Lower leg skin (tissue), 4 donors: ENCODE measurements around the gene KIF20A. TPM values are rescaled to one million over a fixed set of nuclear protein-coding genes. Genes with fewer than 3 reads are reported as not detected.

Source experiments
- DNase-seq, 2 donors: peaks; one replicate each; pipeline ENCODE4 v3.0.0-alpha.2; 2019; ENCODE audit warnings: low spot score in 2 of 2
- H3K4me3 ChIP-seq: fragments of 200-600 bp; sonication (generic); 2 replicates; pipeline ENCODE4 v1.5.1; 2017; ENCODE audit warnings: mild to moderate bottlenecking, low read depth; ENCODE audit not compliant: poor library complexity, severe bottlenecking
- CTCF ChIP-seq, 3 donors: fragments of 450-650 bp; IDR thresholded peaks; one replicate each; pipeline ENCODE4 v1.5.1; 2016; ENCODE audit warnings: antibody characterized with exemption in 3 of 3, mild to moderate bottlenecking in 3 of 3, moderate library complexity in 2 of 3
- POLR2A ChIP-seq, 2 donors: fragments of 450-650 bp; IDR thresholded peaks; one replicate each; pipeline ENCODE4 v1.6.1; 2016 to 2017; ENCODE audit warnings: antibody characterized with exemption in 2 of 2, mild to moderate bottlenecking in 1 of 2, moderate library complexity in 1 of 2
- WGBS, 2 donors: methylation state at CpG; one replicate each; pipeline ENCODE4 v1.1.5; 2018; 5-methylcytosine and 5-hydroxymethylcytosine counted together
- intact Hi-C: fragments of 100-400 bp; cut with DNase I; formaldehyde crosslinking; loops from one replicate; pipeline ENCODE4 v1.15.0; 2023; ENCODE audit warnings: low total_unique reads
- total RNA-seq, 4 donors: library from RNA; depleted of rRNA; stranded (reverse); fragments of >200 nt; gene quantifications; one replicate each; pipeline ENCODE4 v1.1.0, GENCODE V29; 2016

KIF20A gene
- total RNA-seq, 4 donors from 2014 or later, result 1.3 to 3.2 (median 2.3) TPM

DNA sequence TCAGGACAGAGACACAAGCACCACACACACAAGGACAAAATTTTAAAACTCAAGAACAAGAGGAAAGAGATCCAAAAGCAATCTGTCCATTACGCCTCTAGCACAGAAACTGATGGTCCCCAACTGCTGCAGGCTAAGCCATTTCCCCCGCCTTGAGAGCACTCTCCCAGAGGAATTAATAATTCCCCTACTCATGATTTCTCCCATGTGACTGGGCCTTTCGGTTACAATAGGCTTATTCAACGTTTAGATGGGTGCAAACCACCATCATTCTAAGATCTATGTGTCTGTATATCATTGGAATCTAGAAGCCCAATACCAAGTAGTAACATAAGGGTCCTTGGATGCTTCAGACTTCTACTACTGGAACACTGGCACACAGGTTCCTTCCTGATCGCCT, 19.2 kb upstream of the KIF20A start:
- H3K4me3 ChIP-seq, result no peak overlapping the region
- WGBS, 2 donors, result 89 to 91% methylated on average over 5 of the region's 5 CpGs
- intact Hi-C loops, result no loop called here
- TF ChIP-seq CTCF (IDR thresholded peaks at IDR 0.05), result no peak
- no peak for TF ChIP-seq POLR2A (IDR thresholded peaks at IDR 0.05)
- DNase-seq, result no peak

DNA sequence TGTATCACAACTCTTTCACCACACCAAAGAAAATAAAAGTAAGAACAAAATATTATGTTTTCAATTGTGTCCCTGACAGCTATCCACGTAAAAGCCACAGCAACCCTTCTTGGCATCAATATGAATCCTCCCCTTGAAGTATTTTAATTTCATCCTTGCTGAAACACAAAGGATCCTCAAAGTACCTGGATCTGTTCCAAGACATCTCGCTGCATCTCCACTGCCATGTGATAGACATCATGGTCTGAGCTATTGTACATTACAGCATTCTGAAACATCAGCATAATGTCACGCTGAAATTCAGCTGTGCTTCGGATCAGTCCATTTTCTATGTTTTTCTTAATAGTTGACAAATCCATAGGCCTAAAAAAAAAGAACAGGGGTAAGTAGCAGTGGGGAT, 18.2 kb upstream of the KIF20A start:
- no peak for DNase-seq
- intact Hi-C loops, result no loop called here

DNA sequence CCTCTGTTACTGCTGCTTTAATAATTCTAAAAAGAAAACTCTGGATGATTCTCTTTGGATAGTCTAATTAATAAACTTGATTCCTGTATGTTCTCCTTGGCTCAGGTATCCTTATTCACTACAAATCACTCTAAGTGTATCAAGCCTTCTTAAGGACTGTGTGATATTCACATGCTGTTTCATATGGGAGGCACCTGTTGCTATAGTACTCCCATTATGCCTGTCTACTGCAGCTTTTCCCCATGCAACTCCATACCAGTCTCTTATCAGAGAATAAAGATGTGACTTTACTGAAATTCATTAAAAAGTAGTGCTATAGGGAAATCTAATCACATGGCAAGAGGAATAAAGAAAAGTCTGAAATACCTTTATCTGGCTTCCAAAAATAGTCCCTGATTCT, 15.2 kb upstream of the KIF20A start:
- H3K4me3 ChIP-seq, result no peak overlapping the region
- intact Hi-C loops, result no loop called here
- no peak for TF ChIP-seq CTCF (IDR thresholded peaks at IDR 0.05)
- TF ChIP-seq POLR2A (IDR thresholded peaks at IDR 0.05), result no peak
- no peak for DNase-seq

More for the DNA sequence above, 18.2 kb upstream of the KIF20A start:
- TF ChIP-seq CTCF (IDR thresholded peaks at IDR 0.05), result no peak
- TF ChIP-seq POLR2A (IDR thresholded peaks at IDR 0.05), result no peak
- 84 to 90% methylated on average over 4 of the region's 4 CpGs for WGBS, 2 donors
- H3K4me3 ChIP-seq, result no peak overlapping the region

GRCh38 chr5:138169124-138169523, 9.8 kb upstream of the KIF20A start:
- DNase-seq, result no peak
- WGBS, 2 donors, result 88 to 94% methylated on average over 5 of the region's 5 CpGs
- intact Hi-C loops, result no loop called here
- TF ChIP-seq CTCF (IDR thresholded peaks at IDR 0.05) (no peak), POLR2A (IDR thresholded peaks at IDR 0.05) (no peak)
- no peak overlapping the region for H3K4me3 ChIP-seq

- H3K4me3 ChIP-seq, result no peak overlapping the region
- no peak for DNase-seq
- intact Hi-C loops, result no loop called here
- TF ChIP-seq CTCF (IDR thresholded peaks at IDR 0.05), result no peak
- no peak for TF ChIP-seq POLR2A (IDR thresholded peaks at IDR 0.05)
Observed at GRCh38 chr5:138170299-138170698, 8.6 kb upstream of the KIF20A start.

DNA sequence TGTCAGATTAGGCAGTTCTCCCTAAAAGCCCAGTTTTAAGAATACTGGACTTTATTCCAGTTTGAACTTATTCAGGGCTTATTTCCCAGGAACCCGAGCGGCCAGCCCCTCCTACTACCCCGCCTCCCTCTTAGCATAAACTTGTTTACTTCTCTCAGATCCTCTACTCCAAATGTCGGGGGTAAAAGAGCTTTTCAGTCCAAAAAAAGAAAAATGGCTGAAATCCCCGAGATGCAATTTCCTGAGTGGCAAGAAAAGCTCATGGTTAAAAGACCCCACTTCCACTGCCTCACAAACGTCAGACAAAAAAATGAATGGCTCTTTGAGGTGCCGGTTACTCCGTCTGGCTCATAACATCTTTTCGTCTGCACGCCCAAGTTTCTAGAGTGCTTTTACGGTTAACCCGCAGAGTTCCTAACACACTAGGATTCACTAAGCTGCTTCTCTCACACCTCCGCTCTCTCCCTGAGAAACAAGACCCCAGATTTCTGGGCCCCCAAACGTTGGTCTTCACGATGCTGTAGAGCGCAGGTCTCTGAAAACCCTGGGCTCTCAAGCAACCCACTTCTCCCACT, 884 bp upstream of the KIF20A start:
- 0% methylated on average over 16 of the region's 16 CpGs for WGBS, 2 donors
- TF ChIP-seq POLR2A (IDR thresholded peaks at IDR 0.05) (no peak), CTCF (IDR thresholded peaks at IDR 0.05) (no peak)
- peak overlapping the region; percentile 59 for H3K4me3 ChIP-seq
- DNase-seq, result peak in 1 of 2 donors; percentile 20
- intact Hi-C loops, result no loop called here
